RCC 7860 (cell line): ENCODE data around the gene ABCA12.
A peak's percentile ranks its signal among the peaks of the same experiment; 100 is the strongest.
"Not testable (repeated sequence)": the region's sequence is repeated elsewhere in the genome, so short reads cannot be mapped to it uniquely, and the experiment has no call there.

ENCODE experiments used
- DNase-seq: peaks from one replicate; pipeline ENCODE4 v3.0.0-alpha.2; 2015; ENCODE audit warnings: low spot score
- FAIRE-seq: peaks from 2 replicates; lab custom pipeline; 2012; peaks lifted over from hg19 to GRCh38; lab: Jason Lieb, UNC

ABCA12 gene

GRCh38 chr2:215138479-215138878 is at the start of gene ABCA12:
Gene ABCA12 (minus strand): TSS chr2:215138626. CDS start chr2:215138208, 418 bp downstream.
- no peak for DNase-seq
- FAIRE-seq = no peak

- DNase-seq = no peak
- no peak for FAIRE-seq
These were observed 49.7 kb upstream of the ABCA12 start for GRCh38 chr2:215188078-215188477.

DNA sequence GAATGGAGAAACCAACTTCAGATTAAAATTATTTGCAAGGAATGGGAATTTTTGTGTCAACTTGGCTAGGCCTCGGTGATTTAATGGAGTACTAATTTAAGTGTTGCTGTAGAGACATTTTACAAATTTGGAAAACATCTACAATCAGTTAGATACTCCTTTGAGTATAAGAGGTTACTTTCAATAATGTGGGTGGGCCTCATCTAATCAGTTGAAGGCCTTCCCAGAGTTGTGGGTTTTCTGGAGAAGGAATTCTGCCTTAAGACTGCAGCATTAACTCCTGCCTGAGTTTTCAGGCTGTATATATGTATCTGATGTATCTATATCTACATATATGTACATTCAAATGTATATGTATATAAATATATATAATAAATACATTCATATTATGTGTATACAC is 47.6 kb upstream of the ABCA12 start:
- FAIRE-seq = no peak

GRCh38 chr2:215178121-215178520 is 39.7 kb upstream of the ABCA12 start:
- no peak for DNase-seq
- FAIRE-seq = no peak

More for the DNA sequence above, 47.6 kb upstream of the ABCA12 start:
- no peak for DNase-seq

- DNase-seq = no peak
- FAIRE-seq = no peak
These were observed 33.4 kb upstream of the ABCA12 start for GRCh38 chr2:215171796-215172195.

DNA sequence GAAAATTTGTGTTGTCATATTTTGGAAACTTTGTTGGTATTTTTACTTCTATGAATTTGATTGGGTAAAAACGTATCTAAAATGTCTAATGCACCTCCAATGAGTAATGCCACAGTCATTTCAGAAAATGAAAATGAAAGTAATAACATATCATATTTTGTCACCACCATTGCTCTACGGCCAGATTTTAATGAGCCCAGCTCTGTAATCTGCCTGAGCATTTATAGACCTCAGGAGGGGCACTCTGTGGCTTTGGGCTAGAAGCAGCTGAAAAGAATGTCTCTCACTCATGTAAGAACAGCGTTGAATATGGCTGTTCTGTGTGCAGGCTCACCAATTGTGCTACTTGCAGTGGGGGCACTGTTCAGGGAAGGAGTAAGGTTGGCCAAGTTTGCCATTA is 32.7 kb upstream of the ABCA12 start:
- FAIRE-seq = peak; percentile 66
- no peak for DNase-seq

DNA sequence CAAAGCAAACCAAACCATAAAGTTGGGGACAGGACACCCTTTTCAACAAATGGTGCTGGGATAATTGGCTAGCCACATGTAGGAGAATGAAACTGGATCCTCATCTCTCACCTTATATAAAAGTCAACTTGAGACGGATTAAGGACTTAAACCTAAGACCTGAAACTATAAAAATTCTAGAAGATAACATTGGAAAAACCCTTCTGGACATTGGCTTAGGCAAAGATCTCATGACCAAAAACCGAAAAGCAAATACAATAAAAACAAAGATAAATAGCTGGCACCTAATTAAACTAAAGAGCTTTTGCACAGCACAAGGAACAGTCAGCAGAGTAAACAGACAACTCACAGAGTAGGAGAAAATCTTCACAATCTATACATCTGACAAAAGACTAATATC is 28.1 kb upstream of the ABCA12 start:
- DNase-seq, FAIRE-seq: not testable (repeated sequence)

- not testable (repeated sequence) for FAIRE-seq, DNase-seq
These were observed 24.9 kb upstream of the ABCA12 start for GRCh38 chr2:215163319-215163718.

DNA sequence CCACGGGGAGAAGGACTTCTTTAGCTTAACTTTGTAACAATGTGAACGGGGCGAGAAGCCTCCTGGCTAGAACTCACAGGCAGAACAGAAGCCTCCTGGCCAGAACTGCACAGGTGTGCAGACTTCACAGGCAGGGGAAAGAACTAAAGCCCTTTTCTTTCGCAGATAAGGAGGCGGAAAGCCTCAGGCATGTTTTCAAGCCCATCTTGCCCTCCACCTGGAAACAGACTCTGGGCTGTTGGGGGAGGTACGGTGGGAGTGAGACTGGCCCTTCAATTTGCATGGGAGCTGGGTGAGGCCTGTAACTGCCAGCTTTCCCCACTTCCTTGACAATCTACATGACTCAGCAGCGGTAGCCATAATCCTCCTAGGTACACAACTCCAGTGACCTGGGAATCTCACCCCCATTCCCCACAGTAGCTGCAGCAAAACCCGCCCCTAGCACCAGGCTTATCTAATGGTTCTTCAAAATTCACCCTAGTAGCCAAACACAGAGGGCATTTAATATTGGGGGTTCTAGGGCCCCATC is 22.9 kb upstream of the ABCA12 start:
- FAIRE-seq (no peak), DNase-seq (no peak)

DNA sequence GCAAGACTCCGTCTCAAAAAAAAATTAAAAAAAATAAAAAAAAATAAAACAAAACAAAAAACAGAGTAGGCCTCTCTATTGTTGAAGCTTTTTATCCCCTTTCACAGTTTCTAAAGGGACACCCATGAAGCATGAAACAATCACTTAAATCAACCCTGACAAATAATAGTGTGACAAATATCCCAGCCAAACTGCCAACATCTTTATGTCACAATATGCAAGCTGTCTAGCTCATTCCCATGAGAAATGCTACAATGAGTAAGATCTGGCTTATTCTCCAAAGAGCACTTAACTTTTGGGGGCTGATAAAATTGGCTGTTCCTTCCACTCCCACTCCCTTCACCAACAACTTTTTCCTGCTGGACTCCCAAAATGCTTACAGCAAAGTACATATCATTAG is 21.7 kb upstream of the ABCA12 start:
- FAIRE-seq (no peak), DNase-seq (no peak)

GRCh38 chr2:215156453-215156852 is 18.0 kb upstream of the ABCA12 start:
- FAIRE-seq (no peak), DNase-seq (no peak)

GRCh38 chr2:215149894-215150293 is 11.5 kb upstream of the ABCA12 start:
- DNase-seq (no peak), FAIRE-seq (no peak)

GRCh38 chr2:215149486-215149885 is 11.1 kb upstream of the ABCA12 start:
- FAIRE-seq = no peak
- DNase-seq = no peak

GRCh38 chr2:215149060-215149459 is 10.6 kb upstream of the ABCA12 start:
- DNase-seq = no peak
- FAIRE-seq = no peak

DNA sequence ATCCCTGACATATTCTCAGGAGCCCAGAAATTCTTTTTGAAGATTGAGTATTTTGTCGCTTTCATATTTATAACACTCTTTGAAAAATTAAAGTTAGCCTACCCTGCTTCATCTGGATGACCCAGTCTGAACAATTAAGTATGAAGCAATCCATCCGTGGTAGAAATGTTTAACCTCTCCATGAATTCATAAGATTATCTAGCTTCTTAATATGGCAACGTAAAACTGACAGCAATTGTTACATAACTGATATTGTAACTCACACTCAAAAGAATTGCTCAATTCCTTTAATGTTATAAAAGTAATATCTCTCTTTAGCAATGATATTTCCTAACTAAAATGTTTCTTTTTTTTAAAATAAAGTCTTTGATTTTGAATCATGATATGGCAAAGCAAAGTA is 7.2 kb upstream of the ABCA12 start:
- DNase-seq (no peak), FAIRE-seq (no peak)

- FAIRE-seq = no peak
These were observed 5.9 kb upstream of the ABCA12 start for GRCh38 chr2:215144106-215144875.

GRCh38 chr2:215143458-215143857 is 5.0 kb upstream of the ABCA12 start:
- DNase-seq = no peak
- FAIRE-seq = no peak

More at GRCh38 chr2:215144106-215144875, 5.9 kb upstream of the ABCA12 start:
- no peak for DNase-seq

DNA sequence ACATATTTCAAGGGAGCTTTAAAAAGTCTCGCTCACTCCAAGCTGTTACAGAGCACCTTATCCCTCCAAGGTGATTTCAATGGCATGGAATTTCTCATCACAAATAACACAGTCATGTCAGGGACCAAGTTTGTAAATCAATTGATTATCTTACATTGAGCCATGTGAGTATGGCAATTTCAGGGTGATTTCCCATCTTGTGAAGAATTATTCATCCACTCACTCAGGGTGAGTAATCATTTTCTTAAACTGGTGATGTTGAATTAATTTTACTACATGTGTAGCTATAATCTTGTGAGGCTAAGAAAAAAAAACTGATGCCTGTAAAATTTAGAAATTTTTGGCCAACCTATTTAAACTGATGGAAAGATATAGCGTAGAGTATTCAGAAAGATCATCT is 3.3 kb upstream of the ABCA12 start:
- DNase-seq (no peak), FAIRE-seq (no peak)

GRCh38 chr2:215140166-215140707 is 1.8 kb upstream of the ABCA12 start:
- DNase-seq (no peak), FAIRE-seq (no peak)

DNA sequence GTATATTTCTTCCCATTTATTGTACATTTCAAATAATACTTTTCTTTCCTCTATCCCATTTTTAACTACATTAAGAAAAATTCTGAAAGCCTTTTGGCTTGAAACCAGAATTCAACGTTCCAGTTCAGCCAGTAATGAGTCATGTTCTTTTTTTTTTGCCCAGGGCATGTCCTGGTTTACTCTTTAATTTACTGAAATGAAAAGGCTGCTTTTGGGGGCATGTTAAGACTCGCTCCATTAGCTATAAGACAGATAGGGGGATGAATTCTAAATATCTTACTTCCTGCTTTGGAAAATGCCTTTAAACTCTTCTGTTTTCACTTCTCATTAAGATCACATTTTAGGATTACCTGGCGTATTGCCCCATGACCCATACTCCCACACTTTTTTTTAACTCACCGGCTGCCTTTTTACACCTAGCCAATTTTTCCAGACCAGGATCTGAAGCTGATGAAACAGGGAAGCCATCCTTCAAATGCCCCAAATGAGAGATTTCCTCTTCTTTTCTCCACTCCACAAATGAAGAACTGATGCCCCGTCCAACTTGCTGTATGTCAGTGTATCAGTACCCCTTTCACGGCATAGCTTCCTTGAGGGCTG is 585 bp downstream of the ABCA12 start:
- DNase-seq (peak; percentile 41), FAIRE-seq (peak; percentile 97)

DNA sequence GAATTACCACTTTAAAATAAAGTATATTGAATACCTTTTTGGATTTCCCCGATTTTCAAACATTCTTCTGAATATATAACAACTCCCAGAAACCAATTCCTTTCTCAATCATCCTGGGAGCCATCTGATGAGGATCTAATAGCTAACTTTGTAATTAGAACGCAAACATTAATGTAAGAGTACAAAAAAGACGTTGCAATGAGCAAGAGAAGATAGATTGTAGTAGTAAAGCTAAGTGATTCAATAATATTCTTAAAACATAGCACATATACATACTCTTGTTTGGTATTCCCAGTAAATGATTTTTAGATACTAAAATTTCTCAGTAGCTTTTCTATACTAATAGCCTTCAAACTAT is 1.1 kb downstream of the ABCA12 start:
- no peak for FAIRE-seq
- no peak for DNase-seq
